Activated CD4-positive, alpha-beta T cell treated with anti-CD3 and anti-CD28 coated beads, Interleukin-2, amount 10 ng/mL, durations not matched to agents 7 days and 5 days (primary cell): Measurements from ENCODE around the gene RPN2. TPM values are rescaled to one million over a fixed set of nuclear protein-coding genes. Genes with fewer than 3 reads are reported as not detected.

Experiments
- CTCF ChIA-PET: fragments of 350-600 bp; sonication (Branson Sonifier 250); formaldehyde crosslinking; loops from one replicate; lab custom pipeline; 2021; ENCODE audit warnings: antibody characterized with exemption; lab: Charles Lee
- POLR2A ChIA-PET: fragments of 350-600 bp; sonication (Branson Sonifier 250); formaldehyde crosslinking; loops from one replicate; lab custom pipeline; 2021; ENCODE audit warnings: antibody characterized with exemption; lab: Charles Lee
- DNase-seq: peaks from one replicate; pipeline ENCODE4 v3.0.0-alpha.2; 2020
- H3K27ac Mint-ChIP-seq: one replicate; pipeline ENCODE4 v1.8.0; 2021; ENCODE audit warnings: mild to moderate bottlenecking, moderate library complexity, mixed read lengths
- H3K27me3 Mint-ChIP-seq: one replicate; pipeline ENCODE4 v1.8.0; 2021; ENCODE audit warnings: mixed read lengths
- H3K36me3 Mint-ChIP-seq: one replicate; pipeline ENCODE4 v1.8.0; 2021; ENCODE audit warnings: low read depth, mixed read lengths
- H3K4me1 Mint-ChIP-seq: one replicate; pipeline ENCODE4 v1.8.0; 2021; ENCODE audit warnings: mixed read lengths
- H3K4me3 Mint-ChIP-seq: one replicate; pipeline ENCODE4 v1.8.0; 2021; ENCODE audit warnings: mild to moderate bottlenecking, moderate library complexity, mixed read lengths
- H3K9me3 Mint-ChIP-seq: one replicate; pipeline ENCODE4 v1.8.0; 2021; ENCODE audit warnings: mixed read lengths
- total RNA-seq, 2 experiments: library from RNA; stranded (reverse); gene quantifications; one replicate each; pipeline ENCODE4 v1.2.3, GENCODE V29; 2021

The RPN2 gene
- total RNA-seq, 2 experiments from 2014 or later, result 154 to 176 TPM

DNA sequence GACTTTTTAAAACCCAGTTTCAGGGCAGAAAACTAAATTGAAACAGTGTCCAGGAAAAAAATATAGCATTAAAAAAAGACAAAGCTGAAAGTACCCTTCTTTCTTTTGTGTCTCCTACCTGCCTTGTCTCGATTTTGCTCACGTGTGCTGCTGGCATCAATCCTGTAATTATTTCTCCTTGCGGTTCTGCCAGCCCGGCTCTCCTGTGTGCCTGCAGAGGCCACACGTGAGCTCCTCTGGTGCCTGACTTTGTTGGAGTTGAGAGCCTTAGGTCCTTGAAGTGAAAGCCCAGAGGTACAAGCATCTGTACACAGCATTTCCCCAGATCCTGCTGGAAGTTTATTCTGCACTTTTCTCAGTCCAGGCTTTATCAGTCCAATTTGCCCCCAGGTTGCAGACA lies 46.0 kb downstream of the RPN2 start:
- POLR2A ChIA-PET, result interaction anchor here (0.8 kb wide), 1 partner anchor 9 kb away, joined by 3 read pairs; no protein-coding TSS in a partner anchor
- no peaks in the 10 kb centered on the region for H3K9me3 Mint-ChIP-seq
- no peak for DNase-seq
- peaks cover 64% of the 10 kb centered on the region for H3K36me3 Mint-ChIP-seq
- no peaks in the 10 kb centered on the region for H3K4me1 Mint-ChIP-seq
- no peak overlapping the region for H3K4me3 Mint-ChIP-seq
- H3K27ac Mint-ChIP-seq, result no peak overlapping the region
- CTCF ChIA-PET, result interaction anchor here (1.2 to 1.5 kb wide), 2 partner anchors 30 to 34 kb away, joined by 3 to 4 read pairs; no protein-coding TSS in a partner anchor
- H3K27me3 Mint-ChIP-seq, result no peaks in the 10 kb centered on the region

DNA sequence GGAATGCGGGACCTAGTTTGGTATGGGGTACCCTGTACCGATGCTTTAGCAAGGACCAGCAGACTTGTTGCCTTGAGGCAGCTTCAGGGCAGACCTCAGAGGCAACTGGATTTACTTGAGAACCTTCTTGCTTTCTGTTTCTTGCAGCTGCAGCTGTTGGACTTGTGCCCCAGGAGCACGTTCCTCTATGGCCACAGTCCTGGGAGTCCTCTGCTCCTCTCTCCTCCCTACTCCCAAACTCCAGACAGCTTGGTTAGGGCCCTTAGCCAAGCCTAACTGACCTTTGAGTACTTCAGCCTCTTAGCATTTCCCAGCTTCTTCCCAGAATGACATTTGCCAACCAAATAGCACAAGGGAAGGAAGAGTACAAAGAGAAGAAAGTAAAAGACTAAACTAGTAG lies 47.8 kb downstream of the RPN2 start:
- no peaks in the 10 kb centered on the region for H3K4me1 Mint-ChIP-seq
- H3K9me3 Mint-ChIP-seq, result no peaks in the 10 kb centered on the region
- H3K4me3 Mint-ChIP-seq, result no peak overlapping the region
- ChIA-PET POLR2A (interaction anchor here (0.6 kb wide), 1 partner anchor 183 kb away, joined by 7 read pairs; no protein-coding TSS in a partner anchor), CTCF (no interaction called here)
- H3K27me3 Mint-ChIP-seq, result no peaks in the 10 kb centered on the region
- no peak for DNase-seq
- H3K36me3 Mint-ChIP-seq, result peaks cover 69% of the 10 kb centered on the region
- peak overlapping the region; percentile 43 for H3K27ac Mint-ChIP-seq

DNA sequence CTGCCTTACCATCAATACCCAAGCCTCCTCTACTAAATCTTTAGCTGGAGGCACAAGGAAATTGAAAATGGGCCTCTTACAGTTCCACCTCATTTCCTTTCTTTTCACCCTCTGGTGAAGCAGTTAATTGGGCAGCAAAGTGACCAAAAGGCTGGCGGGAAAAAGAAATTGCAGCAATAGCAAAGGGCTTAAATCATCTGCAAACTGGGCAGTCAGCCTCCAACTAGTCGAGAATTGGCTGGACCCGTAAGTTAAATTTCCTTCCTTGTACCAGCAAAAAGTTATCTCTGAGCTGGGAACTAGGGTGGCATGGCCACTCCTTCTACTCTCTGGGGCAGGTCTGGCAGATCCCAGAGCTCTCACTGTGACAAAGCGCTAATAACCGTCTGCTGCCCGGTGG lies 49.0 kb downstream of the RPN2 start:
- ChIA-PET POLR2A (no interaction called here), CTCF (interaction anchor here (1.7 kb wide), 1 partner anchor 10 kb away, joined by 3 read pairs; no protein-coding TSS in a partner anchor)
- no peak for DNase-seq
- peaks cover 74% of the 10 kb centered on the region for H3K36me3 Mint-ChIP-seq
- no peaks in the 10 kb centered on the region for H3K27me3 Mint-ChIP-seq
- H3K9me3 Mint-ChIP-seq, result no peaks in the 10 kb centered on the region
- H3K4me3 Mint-ChIP-seq, result no peak overlapping the region
- no peak overlapping the region for H3K27ac Mint-ChIP-seq
- H3K4me1 Mint-ChIP-seq, result no peaks in the 10 kb centered on the region

GRCh38 chr20:37228656-37229055 lies 49.5 kb downstream of the RPN2 start:
- DNase-seq, result no peak
- ChIA-PET POLR2A (no interaction called here), CTCF (interaction anchor here (1.7 kb wide), 1 partner anchor 11 kb away, joined by 3 read pairs; no protein-coding TSS in a partner anchor)
- peaks cover 69% of the 10 kb centered on the region for H3K36me3 Mint-ChIP-seq
- no peaks in the 10 kb centered on the region for H3K4me1 Mint-ChIP-seq
- no peak overlapping the region for H3K27ac Mint-ChIP-seq
- no peaks in the 10 kb centered on the region for H3K9me3 Mint-ChIP-seq
- no peaks in the 10 kb centered on the region for H3K27me3 Mint-ChIP-seq
- no peak overlapping the region for H3K4me3 Mint-ChIP-seq

GRCh38 chr20:37229357-37229756 lies 50.2 kb downstream of the RPN2 start:
- H3K27ac Mint-ChIP-seq, result no peak overlapping the region
- no peaks in the 10 kb centered on the region for H3K4me1 Mint-ChIP-seq
- H3K36me3 Mint-ChIP-seq, result peaks cover 68% of the 10 kb centered on the region
- no peak overlapping the region for H3K4me3 Mint-ChIP-seq
- no peaks in the 10 kb centered on the region for H3K27me3 Mint-ChIP-seq
- ChIA-PET POLR2A (interaction anchor here (0.6 kb wide), 1 partner anchor 215 kb away, joined by 3 read pairs; no protein-coding TSS in a partner anchor), CTCF (interaction anchor here (1.3 to 2.0 kb wide), 2 partner anchors 18 to 33 kb away, joined by 4 to 6 read pairs; partner anchors contain the start of gene GHRH)
- no peaks in the 10 kb centered on the region for H3K9me3 Mint-ChIP-seq
- DNase-seq, result no peak

GRCh38 chr20:37230200-37230599 lies 51.1 kb downstream of the RPN2 start:
- Mint-ChIP-seq H3K36me3 (peaks cover 69% of the 10 kb centered on the region), H3K4me3 (no peak overlapping the region), H3K27me3 (no peaks in the 10 kb centered on the region), H3K4me1 (no peaks in the 10 kb centered on the region), H3K9me3 (no peaks in the 10 kb centered on the region), H3K27ac (no peak overlapping the region)
- CTCF ChIA-PET, result interaction anchor here (1.3 to 2.0 kb wide), 2 partner anchors 18 to 32 kb away, joined by 4 to 6 read pairs; partner anchors contain the start of gene GHRH
- no peak for DNase-seq
- POLR2A ChIA-PET, result no interaction called here

GRCh38 chr20:37231947-37232630 lies 53.0 kb downstream of the RPN2 start:
- no peak for DNase-seq
- CTCF ChIA-PET, result interaction anchor here (0.6 to 1.7 kb wide), 3 partner anchors 9 to 330 kb away, joined by 4 to 5 read pairs (median 5); no protein-coding TSS in a partner anchor
- peaks cover 67% of the 10 kb centered on the region for H3K36me3 Mint-ChIP-seq
- H3K4me3 Mint-ChIP-seq, result no peak overlapping the region
- no peak overlapping the region for H3K27ac Mint-ChIP-seq
- POLR2A ChIA-PET, result no interaction called here
- H3K4me1 Mint-ChIP-seq, result no peaks in the 10 kb centered on the region
- no peaks in the 10 kb centered on the region for H3K9me3 Mint-ChIP-seq
- no peaks in the 10 kb centered on the region for H3K27me3 Mint-ChIP-seq

GRCh38 chr20:37233548-37234253 lies 54.6 kb downstream of the RPN2 start:
- no peak for DNase-seq
- POLR2A ChIA-PET, result no interaction called here

GRCh38 chr20:37234254-37234581 lies 55.1 kb downstream of the RPN2 start:
- no peak overlapping the region for H3K4me3 Mint-ChIP-seq
- peaks cover 59% of the 10 kb centered on the region for H3K36me3 Mint-ChIP-seq
- ChIA-PET POLR2A (interaction anchor here (0.5 kb wide), 1 partner anchor 9 kb away, joined by 3 read pairs; no protein-coding TSS in a partner anchor), CTCF (no interaction called here)
- H3K27ac Mint-ChIP-seq, result no peak overlapping the region
- H3K27me3 Mint-ChIP-seq, result no peaks in the 10 kb centered on the region
- H3K9me3 Mint-ChIP-seq, result no peaks in the 10 kb centered on the region
- no peaks in the 10 kb centered on the region for H3K4me1 Mint-ChIP-seq
- DNase-seq, result no peak

More at GRCh38 chr20:37233548-37234253, 54.6 kb downstream of the RPN2 start:
- H3K36me3 Mint-ChIP-seq, result peaks cover 61% of the 10 kb centered on the region
- H3K4me1 Mint-ChIP-seq, result no peaks in the 10 kb centered on the region
- H3K4me3 Mint-ChIP-seq, result no peak overlapping the region
- CTCF ChIA-PET, result interaction anchor here (0.6 to 1.7 kb wide), 3 partner anchors 10 to 25 kb away, joined by 3 to 5 read pairs (median 3); no protein-coding TSS in a partner anchor
- no peak overlapping the region for H3K27ac Mint-ChIP-seq
- no peaks in the 10 kb centered on the region for H3K27me3 Mint-ChIP-seq
- H3K9me3 Mint-ChIP-seq, result no peaks in the 10 kb centered on the region

DNA sequence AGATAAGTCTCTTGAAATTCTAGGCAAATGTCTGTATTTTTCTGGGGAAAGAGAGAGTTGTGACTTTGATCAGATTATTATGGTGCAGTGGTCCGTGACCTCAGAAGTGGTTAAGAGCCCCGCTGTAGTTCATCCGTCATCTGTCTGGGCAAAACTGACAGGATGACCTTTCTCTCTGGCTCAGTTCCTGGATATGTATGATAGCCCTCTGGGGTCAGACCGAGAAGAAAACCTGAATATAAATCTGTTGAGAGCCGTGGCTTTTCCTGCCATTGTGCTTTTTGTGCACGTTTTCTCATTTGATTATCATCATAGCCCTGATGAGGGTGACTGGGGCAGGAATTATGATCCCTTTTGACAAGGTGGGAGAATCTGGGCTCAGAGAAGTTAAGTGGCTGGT lies 55.9 kb downstream of the RPN2 start:
- Mint-ChIP-seq H3K4me3 (no peak overlapping the region), H3K36me3 (peaks cover 53% of the 10 kb centered on the region), H3K27ac (no peak overlapping the region), H3K27me3 (no peaks in the 10 kb centered on the region), H3K9me3 (no peaks in the 10 kb centered on the region), H3K4me1 (no peaks in the 10 kb centered on the region)
- ChIA-PET POLR2A (no interaction called here), CTCF (no interaction called here)
- no peak for DNase-seq

DNA sequence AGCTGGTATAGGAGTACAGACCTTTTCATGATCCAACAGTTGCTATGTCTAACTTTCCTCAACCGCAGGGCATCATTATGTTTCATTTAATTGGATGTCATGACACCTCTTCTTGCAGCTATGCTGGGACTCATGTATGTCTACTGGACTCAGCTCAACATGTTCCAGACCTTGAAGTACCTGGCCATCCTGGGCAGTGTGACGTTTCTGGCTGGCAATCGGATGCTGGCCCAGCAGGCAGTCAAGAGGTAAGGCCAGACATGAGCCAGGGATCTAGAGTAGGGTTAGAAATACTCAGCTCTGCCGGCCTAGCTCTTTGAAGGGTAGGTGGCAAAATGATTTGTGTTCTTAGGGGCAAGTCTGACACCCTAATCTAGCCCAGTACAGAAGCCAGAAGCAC lies 57.3 kb downstream of the RPN2 start:
- H3K4me3 Mint-ChIP-seq, result no peak overlapping the region
- H3K27ac Mint-ChIP-seq, result no peak overlapping the region
- H3K36me3 Mint-ChIP-seq, result peaks cover 54% of the 10 kb centered on the region
- ChIA-PET CTCF (interaction anchor here (0.7 to 1.4 kb wide), 3 partner anchors 14 to 42 kb away, joined by 3 to 5 read pairs (median 3); no protein-coding TSS in a partner anchor), POLR2A (no interaction called here)
- H3K27me3 Mint-ChIP-seq, result no peaks in the 10 kb centered on the region
- no peak for DNase-seq
- no peaks in the 10 kb centered on the region for H3K4me1 Mint-ChIP-seq
- no peaks in the 10 kb centered on the region for H3K9me3 Mint-ChIP-seq

DNA sequence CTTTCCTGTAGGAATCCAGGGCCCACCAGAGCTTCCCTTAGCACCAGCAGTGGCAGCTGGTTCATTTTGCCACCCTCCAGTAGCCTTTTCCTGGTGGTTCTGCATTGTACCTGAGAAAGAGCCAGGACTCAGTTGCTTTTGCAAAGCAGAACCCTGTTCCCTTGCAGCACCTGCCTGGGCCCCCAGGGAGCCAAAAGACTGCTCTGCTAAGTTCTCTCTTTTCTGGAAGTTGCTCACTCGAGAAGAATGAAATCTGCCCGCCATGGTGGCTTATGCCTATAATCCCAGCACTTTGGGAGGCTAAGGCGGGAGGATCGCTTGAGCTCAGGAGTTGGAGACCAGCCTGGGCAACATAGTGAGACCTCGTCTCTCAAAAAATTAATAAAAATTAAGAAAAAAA lies 58.5 kb downstream of the RPN2 start:
- H3K36me3 Mint-ChIP-seq, result peaks cover 53% of the 10 kb centered on the region
- H3K27me3 Mint-ChIP-seq, result no peaks in the 10 kb centered on the region
- no peaks in the 10 kb centered on the region for H3K9me3 Mint-ChIP-seq
- ChIA-PET CTCF (no interaction called here), POLR2A (no interaction called here)
- H3K27ac Mint-ChIP-seq, result no peak overlapping the region
- no peak overlapping the region for H3K4me3 Mint-ChIP-seq
- no peaks in the 10 kb centered on the region for H3K4me1 Mint-ChIP-seq
- no peak for DNase-seq

DNA sequence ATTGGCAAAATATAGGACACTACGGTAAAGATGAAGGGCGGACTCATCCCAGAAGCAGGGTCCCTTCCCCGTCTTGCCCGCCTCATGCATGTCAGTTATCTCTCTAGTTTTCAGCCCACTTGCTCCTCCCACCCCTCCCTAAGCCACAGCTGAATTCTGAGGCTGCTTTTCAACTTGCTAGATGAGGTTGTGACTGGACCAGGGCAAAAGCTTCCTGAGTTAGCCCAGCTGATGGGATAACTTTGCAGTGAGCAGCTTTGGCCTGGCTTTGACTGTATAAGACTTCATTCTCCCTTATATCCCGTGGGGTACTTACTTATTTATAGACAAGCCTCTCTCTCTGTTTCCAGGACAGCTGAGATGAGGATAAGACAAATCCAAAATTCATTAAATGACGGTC lies 59.3 kb downstream of the RPN2 start:
- H3K4me3 Mint-ChIP-seq, result no peak overlapping the region
- H3K9me3 Mint-ChIP-seq, result no peaks in the 10 kb centered on the region
- CTCF ChIA-PET, result interaction anchor here (0.6 kb wide), 1 partner anchor 712 kb away, joined by 3 read pairs; no protein-coding TSS in a partner anchor
- no peak overlapping the region for H3K27ac Mint-ChIP-seq
- H3K27me3 Mint-ChIP-seq, result no peaks in the 10 kb centered on the region
- POLR2A ChIA-PET, result no interaction called here
- DNase-seq, result no peak
- H3K36me3 Mint-ChIP-seq, result peaks cover 58% of the 10 kb centered on the region
- no peaks in the 10 kb centered on the region for H3K4me1 Mint-ChIP-seq
